Activated CD4-positive, alpha-beta T cell treated with anti-CD3 and anti-CD28 coated beads for 24 hours (primary cell): Measurements from ENCODE around the gene RHOXF2B.
"Not testable (repeated sequence)": the region's sequence is repeated elsewhere in the genome, so short reads cannot be mapped to it uniquely, and the experiment has no call there.

Source experiments
- DNase-seq, 2 donors: peaks; one replicate each; pipeline ENCODE4 v3.0.0-alpha.2; 2020; ENCODE audit warnings: low read depth in 2 of 2

The RHOXF2B gene

DNA sequence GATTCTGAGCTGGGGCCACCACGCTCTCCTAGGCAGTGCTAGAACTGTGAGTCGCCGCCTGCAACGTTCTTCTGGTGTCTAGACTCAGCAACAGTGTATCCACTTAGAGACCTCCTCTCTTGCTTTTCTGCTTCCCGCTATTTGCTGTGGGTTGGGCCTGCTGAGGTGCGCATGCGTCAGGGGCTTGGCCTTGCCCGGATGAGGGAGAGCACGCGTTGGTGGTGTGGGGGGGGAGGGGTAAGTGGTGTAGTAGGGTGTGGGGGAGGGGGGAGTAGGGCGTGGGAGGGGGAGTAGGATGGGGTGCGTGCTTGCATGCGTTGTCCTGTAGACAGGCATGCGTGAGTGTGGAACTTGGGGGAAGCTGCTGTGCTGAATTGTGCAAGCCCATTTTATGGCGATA, at the start of gene RHOXF2B:
Gene RHOXF2B, minus strand, starts transcription at position 101 of the 400 bp plus-strand sequence. CDS start 138 bp downstream, outside the sequence.
- not testable (repeated sequence) for DNase-seq

DNA sequence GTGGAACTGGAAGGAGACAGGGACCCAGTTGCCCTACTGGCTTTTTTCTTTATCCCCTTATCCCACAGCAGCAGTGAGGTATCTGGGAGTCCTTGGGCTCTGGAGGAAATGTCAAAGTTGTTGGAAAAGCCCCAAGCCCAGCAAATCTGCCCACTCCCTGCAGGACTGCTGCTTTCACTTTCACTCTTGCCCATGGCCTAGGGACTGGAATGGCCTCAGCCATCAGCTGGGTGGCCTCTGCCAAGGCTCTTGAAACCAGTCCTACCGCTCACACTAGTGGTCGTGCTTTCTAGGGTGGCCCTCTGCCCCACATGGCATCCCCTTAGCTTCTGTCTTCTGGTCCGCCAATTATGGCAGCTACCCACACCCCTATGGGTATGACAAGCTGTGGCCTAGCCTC, 48.0 kb upstream of the RHOXF2B start:
- DNase-seq, result no peak

DNA sequence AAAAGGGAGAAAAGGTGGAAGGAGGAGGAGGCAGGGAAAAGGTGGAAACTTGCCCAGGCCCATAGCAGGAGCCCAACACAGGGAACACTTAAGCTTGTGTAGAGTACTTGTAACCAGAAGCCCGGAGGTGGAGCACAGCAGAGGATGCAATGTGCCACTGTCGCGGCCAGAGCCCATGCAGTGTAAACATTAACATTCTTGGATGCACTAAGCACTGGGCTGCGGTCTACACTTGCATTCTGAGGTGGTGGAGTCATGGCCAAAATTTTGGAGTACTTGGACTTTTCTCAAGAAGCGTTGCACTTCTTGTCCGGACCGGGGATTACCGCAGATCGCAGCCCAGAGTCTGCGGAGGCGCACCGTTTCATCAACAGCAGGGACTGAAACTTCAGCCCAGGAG, 42.7 kb upstream of the RHOXF2B start:
- DNase-seq, result no peak

DNA sequence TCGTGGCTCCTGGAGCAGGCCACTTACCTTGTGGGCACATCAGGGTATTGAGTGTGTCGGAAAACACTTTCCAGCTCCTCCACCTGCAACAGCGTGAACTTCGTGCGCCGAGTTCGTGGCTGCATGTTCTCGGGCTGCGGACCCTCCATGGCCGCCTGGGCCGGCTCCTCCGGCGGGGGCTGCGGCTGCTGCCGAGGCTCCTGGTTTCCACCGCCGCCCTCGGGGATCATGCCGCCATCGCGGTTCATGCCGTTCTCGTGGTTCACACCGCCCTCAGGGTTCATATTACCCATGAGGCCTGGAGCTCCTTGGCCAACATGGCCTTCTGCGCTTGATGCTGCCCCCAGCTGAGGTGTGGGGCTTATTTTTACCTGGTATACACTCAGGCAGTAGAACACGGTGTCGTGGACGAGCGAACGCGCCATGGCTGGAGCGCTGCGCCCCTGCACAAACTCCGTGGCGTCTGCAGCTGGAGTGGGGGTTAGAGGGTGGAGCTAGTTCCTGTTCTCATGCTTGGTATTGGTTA, 38.0 kb upstream of the RHOXF2B start, which contains the start of gene RHOXF1:
Gene RHOXF1, minus strand, starts transcription at position 476 of the 526 bp plus-strand sequence. Its CDS starts 51 bp downstream, at position 425.
- no peak for DNase-seq

DNA sequence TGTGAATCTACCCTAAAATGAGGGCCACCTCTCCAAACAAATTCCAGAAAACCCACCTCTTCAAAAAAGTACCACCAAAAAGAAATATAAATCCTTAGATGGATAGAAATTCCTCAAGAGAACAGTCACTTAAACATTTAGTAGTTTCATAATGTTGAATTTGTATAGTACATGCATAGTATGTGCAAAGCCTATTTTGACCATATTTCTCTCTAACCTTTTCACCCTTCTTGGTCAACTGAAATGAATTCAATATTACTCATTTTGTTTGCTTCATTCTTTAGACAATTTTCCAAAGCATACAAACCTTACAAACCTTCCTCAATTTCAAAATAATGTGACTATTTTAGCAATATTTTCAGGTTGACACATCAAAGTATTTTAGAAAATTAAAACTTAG, 34.1 kb upstream of the RHOXF2B start:
- DNase-seq, result no peak

DNA sequence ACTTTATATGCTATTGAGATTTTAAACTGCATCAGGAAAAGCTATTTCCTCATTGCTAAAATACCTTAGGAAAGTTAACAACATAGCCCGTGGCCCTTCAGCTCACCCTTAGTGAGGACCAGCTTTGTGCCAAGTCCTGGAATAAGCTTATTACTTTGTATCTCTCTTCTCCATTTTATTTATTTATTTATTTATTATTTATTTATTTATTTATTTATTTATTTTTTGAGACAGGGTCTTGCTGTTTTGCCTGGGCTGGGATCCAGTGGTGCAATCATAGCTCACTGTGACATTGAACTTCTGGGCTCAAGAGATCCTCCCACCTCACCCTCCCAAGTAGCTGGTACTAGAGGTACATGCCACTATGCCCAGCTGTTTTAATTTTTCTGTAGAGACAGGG, 31.9 kb upstream of the RHOXF2B start:
- DNase-seq, result no peak

DNA sequence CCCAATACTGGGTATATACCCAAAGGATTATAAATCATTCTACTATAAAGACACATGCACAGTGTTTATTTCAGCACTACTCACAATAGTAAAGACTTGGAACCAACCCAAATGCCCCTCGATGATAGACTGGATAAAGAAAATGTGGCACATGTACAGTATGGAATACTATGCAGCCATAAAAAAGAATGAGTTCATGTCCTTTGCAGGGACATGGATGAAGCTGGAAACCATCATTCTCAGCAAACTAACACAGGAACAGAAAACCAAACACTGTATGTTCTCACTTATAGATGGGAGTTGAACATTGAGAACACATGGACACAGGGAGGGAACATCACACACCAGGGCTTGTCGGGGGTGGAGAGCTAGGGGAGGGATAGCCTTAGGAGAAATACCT, 27.2 kb upstream of the RHOXF2B start:
- not testable (repeated sequence) for DNase-seq

DNA sequence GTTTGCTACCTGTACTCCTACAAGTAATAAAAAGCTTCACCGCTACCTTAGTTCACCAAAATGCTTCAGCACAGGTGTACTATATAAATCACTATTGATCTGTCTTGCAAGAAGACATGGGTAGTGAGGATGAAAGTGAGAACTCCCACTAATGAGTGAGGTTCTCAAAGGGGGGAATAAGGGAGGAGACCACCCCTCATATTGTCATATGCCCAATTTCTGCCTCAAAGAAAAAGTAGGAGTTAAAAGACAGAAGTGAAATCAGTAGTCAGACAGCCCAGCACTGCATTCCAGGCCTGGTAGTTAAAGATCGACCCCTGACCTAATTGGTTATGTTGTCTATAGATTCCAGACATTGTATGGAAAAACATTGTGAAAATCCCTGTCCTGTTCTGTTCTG, 23.6 kb upstream of the RHOXF2B start:
- DNase-seq, result not testable (repeated sequence)

DNA sequence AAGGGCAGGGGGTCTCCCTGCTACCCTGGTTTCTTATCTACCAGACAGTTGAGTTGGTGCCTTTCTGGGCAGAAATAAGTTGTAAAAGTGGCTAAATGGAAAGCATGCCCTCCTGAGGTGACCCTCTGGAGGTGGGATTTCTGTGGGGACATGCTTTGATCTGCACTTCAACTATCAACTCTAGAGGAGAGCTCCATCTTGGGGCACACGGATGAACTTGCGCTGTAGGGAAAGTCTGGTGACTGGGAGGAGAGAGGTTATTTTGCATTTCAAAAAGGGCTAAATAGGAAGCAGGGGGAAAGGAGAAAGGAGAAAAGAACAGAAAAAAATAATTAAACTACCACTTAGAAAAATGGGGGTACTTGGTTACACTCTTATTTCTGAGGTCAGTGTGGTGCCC, 12.7 kb upstream of the RHOXF2B start:
- DNase-seq, result no peak

DNA sequence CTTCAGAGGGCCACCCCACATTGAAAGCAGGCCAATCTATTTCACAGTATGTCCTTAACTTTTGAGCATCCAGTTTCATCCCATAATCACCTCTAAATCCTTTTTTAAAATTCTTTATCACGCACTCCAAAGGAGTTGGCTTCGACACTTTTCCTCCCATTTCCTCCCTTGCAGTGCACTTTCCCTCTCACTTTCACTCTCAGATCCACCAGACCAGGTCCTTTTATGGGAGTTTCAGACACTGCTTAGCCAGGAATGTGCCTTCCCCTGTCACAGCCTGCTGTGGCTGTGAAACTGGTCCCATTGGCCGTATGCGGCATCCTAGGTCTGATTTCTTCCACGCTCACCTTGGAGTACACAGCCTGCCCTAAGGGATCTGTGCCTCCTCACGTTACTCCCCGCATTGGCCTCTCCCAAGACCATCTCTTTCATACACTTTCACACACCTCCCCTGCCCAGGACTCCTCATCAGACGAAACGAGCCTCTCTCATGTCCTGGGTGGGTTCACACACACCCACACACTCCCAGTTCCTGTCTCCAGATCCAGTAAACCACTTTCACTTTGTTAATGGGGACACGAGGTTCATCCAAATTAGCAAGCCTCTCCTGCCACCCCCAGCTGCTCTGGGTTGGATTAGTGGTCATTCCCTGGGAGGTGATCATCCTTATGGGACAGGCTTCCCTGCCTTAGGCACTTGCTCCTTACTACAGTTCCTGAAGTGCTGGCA, 10.0 kb upstream of the RHOXF2B start:
- no peak for DNase-seq

DNA sequence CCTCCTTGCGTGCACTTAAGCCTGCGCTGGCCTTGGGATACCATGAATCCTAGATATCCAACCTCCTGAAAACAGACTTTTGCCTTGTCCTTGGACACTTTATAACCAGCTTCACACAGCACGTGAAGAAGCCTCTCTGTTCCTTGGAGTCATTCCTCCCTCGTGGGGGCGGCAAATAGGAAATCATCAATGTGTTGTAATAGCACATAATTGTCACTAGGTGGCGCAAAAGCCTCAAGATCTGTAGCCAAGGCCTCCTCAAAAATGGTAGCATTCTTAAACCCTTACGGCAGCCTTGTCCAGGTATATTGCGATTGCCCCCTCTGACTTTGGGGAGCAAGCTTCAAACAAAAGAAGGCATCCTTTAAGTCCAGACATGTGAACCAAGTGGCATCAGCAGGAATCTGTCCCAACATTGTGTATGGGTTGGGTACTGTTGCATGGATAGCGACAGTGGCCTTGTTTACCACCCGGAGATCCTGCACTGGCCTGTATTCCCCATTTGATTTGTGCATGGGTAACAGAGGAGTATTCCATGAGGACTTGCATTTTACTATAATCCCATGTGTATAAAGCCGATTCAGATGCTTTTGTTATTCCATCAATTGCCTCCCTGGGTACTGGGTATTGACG, 8.2 kb upstream of the RHOXF2B start:
- DNase-seq, result not testable (repeated sequence)

DNA sequence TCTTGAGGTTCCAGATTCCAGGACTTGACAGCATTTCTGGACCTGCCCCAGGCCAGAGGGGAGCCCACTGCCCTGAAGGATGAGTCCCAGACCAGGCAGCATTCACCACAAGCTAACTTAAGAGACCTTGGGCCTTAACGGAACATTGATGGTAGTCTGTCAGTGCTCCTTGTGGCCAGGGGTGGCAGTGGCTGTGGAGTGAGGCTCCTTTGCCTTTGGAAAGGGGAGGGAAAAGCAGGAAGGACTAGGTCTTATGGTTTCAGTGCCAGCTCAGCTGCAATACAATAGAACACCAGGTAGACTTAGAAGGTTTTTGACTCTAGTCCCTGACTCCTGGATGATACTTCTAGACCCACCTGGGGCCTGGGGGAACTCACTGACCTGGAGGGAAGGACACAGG, 11.3 kb downstream of the RHOXF2B start:
- DNase-seq, result not testable (repeated sequence)

DNA sequence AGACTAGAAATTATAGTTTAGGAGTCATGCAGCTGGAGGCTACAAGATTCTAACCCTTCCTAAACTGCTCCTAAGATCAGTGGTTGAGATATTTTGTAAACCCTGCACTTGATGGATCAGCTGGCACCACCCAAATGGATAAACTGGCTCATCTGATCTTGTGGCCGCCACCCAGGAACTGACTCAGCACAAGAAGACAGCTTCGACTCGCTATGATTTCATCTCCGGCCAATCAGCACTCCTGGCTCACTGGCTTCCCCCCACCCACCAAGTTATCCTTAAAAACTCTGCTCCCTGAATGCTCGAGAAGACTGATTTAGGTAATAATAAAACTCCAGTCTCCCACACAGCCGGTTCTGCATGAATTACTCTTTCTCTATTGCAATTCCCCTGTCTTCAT, 34.8 kb downstream of the RHOXF2B start:
- not testable (repeated sequence) for DNase-seq

DNA sequence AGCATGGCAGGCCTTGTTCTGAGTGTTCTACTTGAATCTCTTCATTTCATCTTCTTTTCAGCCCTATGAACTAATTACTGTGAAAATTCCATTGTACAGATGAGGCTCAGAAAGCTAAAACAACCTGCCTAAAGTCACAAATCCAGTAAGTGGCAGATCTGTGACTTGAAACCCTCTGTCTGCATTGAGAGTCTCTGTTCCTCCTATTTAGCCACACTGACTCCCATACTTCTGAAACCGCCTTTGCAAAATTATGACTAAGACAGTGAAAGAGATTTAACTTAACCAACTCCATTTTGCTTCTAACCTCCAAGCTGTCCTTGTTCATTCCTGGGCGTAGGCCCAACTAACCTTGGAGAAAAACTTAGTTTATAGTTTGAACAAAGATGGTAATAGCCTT, 35.2 kb downstream of the RHOXF2B start:
- DNase-seq, result not testable (repeated sequence)

DNA sequence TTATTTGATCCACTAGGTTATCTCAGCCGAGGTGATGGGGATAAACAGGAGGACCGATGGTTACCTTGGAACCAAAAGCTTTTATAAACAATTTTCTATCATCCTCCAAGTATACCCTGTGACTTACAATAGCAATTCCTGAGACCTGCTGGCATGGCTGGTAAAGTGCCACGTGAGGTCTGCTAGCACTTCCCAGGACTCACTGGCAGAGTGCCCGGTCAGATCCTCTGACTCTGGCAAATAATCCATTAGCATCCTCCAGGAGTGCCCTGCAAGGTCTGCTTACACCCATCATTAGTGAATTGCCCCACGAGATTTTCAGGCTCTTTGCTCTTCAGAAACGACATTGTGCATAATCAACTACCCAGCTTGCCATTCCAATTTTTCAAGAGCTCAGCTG, 37.3 kb downstream of the RHOXF2B start:
- DNase-seq, result not testable (repeated sequence)

DNA sequence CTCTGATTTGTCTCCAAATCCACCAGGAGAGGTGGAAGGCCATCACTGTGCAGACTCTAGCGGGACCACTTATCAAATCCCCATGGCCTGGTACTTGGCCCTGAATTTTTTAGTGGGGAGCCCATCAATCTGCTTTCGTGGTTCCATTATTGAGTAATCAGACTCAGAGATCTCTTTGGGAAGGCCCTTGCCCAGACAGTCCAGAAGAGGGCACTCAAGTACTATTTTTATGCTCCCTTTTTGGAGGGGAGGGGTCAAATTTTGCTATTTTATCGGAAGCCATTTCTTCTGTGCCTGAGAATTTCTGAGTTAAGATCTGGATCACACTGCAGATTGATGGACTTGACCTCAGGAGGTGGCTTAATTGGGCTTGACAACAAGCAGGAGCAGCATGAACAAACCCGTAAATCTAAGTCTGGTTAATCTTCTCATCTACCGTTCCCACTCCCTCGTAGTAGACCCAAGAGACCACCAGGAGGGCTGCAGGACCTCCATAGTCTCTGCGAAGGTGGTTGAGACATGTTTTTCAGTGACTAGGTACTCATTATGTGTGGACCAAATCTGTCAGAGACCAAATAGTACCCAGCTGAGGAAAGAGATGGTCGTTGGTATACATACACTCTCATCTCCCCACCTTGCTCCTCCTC, 38.3 kb downstream of the RHOXF2B start:
- not testable (repeated sequence) for DNase-seq

DNA sequence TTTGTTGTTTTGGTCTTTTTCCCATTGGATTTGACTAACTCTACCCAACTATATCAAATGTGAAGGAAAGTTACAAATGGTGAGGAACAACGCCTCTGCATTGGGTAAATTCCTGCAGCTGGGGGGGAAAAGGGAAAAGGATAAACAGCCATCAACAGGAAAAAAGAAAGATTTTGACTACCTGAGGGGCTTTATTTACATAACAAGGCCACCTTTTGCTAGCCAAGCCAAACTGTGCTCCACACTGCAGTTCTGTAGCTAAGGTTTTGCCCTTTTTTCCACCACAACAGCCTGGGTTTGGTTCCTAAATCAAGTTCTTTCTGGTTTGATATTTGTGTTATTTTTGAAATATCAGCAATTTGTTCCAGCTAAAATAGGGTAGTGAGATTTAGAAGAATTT, 40.8 kb downstream of the RHOXF2B start:
- no peak for DNase-seq

DNA sequence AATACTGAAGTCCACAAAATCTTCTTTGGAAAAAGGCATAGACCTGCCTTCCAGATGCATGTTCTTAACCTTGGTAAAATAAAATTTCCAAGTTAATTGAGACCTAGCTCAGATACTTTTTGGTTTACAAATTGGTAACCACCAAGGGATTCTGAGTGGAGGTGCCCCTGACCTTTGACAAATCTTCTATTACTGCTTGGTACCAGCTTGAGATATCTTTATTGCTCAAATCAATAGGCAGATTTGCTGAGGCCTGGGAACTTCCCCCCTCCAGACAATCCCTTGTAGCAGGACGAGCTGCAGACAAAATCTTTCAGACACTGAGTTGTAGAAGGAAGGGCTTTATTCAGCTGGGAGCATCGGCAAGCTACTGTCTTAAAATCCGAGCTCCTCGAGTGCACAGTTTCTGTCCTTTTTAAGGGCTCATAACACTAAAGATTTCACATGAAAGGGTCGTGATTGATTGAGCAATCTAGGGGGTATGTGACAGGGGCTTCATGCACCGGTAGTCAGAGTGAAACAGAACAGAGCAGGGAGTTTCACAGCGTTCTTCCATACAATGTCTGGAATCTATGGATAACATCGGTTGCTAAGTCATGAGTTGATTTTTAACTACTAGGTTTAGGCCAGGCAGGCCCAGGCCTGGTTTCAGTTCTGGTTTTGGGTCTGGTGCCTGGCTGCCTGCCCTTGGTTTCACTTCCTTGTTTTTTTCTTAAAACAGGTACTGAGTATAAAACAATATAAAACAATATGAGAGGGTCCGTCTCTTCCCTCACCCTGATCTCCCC, 41.8 kb downstream of the RHOXF2B start:
- not testable (repeated sequence) for DNase-seq

DNA sequence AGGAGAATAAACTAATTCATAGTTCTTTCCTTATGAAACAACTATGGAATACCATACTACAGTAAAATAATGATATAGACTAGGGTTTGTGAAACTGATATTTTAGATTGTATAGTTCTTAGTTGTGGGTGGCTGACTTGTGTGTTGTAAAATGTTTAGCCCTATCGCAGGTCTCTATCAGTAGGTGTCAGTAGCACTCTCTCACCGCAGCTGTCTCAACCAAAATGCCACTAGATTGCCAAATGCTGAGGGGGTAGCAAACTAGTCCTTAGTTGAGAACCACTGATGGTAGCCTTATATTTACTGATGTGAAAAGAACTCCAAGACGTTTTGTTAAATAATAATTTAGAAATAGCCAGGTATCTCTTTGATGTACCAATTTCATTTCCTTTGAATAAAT, 48.1 kb downstream of the RHOXF2B start:
- DNase-seq, result no peak

DNA sequence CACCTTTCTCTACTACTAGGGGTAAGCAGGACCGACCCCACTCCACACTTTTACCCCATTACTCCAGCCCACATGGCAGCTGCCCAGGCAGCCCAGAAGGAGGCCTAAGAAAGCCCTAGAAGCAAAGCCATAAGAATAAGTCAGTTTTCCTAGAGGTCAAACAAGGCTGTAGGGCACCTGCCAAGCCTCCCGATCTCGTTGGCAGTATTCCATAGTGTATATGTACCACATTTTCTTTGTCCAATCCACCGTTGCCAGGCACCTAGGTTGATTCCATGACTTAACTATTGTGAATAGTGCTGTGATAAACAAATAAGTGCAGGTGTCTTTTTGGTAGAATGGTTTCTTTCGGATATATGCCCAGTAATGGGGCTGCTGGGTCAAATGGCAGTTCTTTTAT, 54.2 kb downstream of the RHOXF2B start:
- DNase-seq, result no peak

DNA sequence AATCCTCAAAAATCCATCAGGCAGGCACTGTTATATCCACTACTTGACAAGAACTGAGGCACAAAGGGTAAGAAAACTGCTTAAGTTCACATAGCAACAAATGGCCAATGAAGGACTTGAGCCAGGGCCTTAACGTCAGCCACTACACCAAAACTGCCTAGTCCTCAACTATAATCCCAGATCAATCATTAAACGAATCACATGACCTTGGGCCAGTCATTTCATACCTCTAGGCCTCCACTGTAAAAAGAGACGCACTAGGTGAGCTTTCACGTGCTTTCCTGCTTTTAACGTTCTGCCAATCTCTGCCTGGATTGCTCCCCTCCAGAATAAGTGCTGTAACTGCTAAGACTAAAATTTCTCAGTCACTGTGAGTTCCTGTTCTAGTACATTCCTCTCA, 54.7 kb downstream of the RHOXF2B start:
- no peak for DNase-seq
